Liver (tissue), 9 donors: Measurements from ENCODE around the gene SLC17A3. TPM values are rescaled to one million over a fixed set of nuclear protein-coding genes. Genes with fewer than 3 reads are reported as not detected.
A peak's percentile ranks its signal among the peaks of the same experiment; 100 is the strongest.

ENCODE experiments used
- DNase-seq: peaks from one replicate; pipeline ENCODE4 v3.0.0-alpha.2; 2017; ENCODE audit warnings: low spot score
- H3K27ac ChIP-seq, 2 donors: one replicate each; pipeline ENCODE4 v1.7.0; 2013; ENCODE audit warnings: inconsistent platforms in 2 of 2, low read length in 2 of 2, control low read depth in 1 of 2, low read depth in 1 of 2, mild to moderate bottlenecking in 1 of 2
- H3K27me3 ChIP-seq, 4 donors: one replicate each; pipeline versions ENCODE4 v1.6.1 to v1.7.0; 2013; ENCODE audit warnings: low read length in 3 of 4, inconsistent platforms in 1 of 4, mild to moderate bottlenecking in 1 of 4, moderate library complexity in 1 of 4; ENCODE audit not compliant: control insufficient read depth in 4 of 4, insufficient read depth in 4 of 4
- H3K36me3 ChIP-seq, 4 donors: one replicate each; pipeline versions ENCODE4 v1.6.1 to v1.7.0; 2013; ENCODE audit warnings: low read length in 3 of 4, mild to moderate bottlenecking in 3 of 4, low read depth in 1 of 4, moderate library complexity in 1 of 4; ENCODE audit not compliant: control insufficient read depth in 4 of 4, insufficient read depth in 3 of 4
- H3K4me1 ChIP-seq, 4 donors: one replicate each; pipeline versions ENCODE4 v1.6.1 to v1.7.0; 2013; ENCODE audit warnings: low read length in 3 of 4, mild to moderate bottlenecking in 3 of 4, moderate library complexity in 1 of 4; ENCODE audit not compliant: control insufficient read depth in 4 of 4, insufficient read depth in 4 of 4
- H3K4me3 ChIP-seq, 3 donors: one replicate each; pipeline versions ENCODE4 v1.6.1 to v1.7.0; 2013; ENCODE audit warnings: low read length in 3 of 3, control low read depth in 1 of 3, low read depth in 1 of 3, mild to moderate bottlenecking in 1 of 3
- H3K9ac ChIP-seq, 2 donors: one replicate each; pipeline ENCODE4 v1.7.0; 2013; ENCODE audit warnings: low read length in 2 of 2, mild to moderate bottlenecking in 2 of 2, moderate library complexity in 2 of 2, control low read depth in 1 of 2, low read depth in 1 of 2
- H3K9me3 ChIP-seq, 4 donors: one replicate each; pipeline versions ENCODE4 v1.6.1 to v1.7.0; 2013; ENCODE audit warnings: low read length in 3 of 4; ENCODE audit not compliant: control insufficient read depth in 4 of 4
- ATF3 ChIP-seq: IDR thresholded peaks from 2 replicates; pipeline ENCODE4 v1.6.1; 2016; ENCODE audit warnings: antibody characterized with exemption
- EGR1 ChIP-seq, 2 donors: IDR thresholded peaks; 2 replicates each; pipeline ENCODE4 v1.6.1; 2016 to 2018; ENCODE audit warnings: antibody characterized with exemption in 2 of 2, low read depth in 2 of 2
- FOXA1 ChIP-seq: IDR thresholded peaks from 2 replicates; pipeline ENCODE4 v1.6.1; 2016; ENCODE audit warnings: antibody characterized with exemption
- FOXA2 ChIP-seq: IDR thresholded peaks from 2 replicates; pipeline ENCODE4 v1.6.1; 2016; ENCODE audit warnings: antibody characterized with exemption
- GABPA ChIP-seq, 2 donors: IDR thresholded peaks in 1 of 2; conservative IDR thresholded peaks in 1 of 2; 2 replicates each; pipeline ENCODE4 v1.6.1; 2016; ENCODE audit warnings: antibody characterized with exemption in 2 of 2, mild to moderate bottlenecking in 1 of 2, moderate library complexity in 1 of 2
- HNF4A ChIP-seq, 2 donors: conservative IDR thresholded peaks; 2 replicates each; pipeline ENCODE4 v1.6.1; 2016; ENCODE audit warnings: antibody characterized with exemption in 2 of 2, mild to moderate bottlenecking in 2 of 2
- HNF4G ChIP-seq: IDR thresholded peaks from 2 replicates; pipeline ENCODE4 v1.6.1; 2016; ENCODE audit warnings: antibody characterized with exemption
- JUND ChIP-seq, 2 donors: IDR thresholded peaks; 2 replicates each; pipeline ENCODE4 v1.6.1; 2016; ENCODE audit warnings: antibody characterized with exemption in 2 of 2
- MAX ChIP-seq: IDR thresholded peaks from 2 replicates; pipeline ENCODE4 v1.6.1; 2016; ENCODE audit warnings: antibody characterized with exemption
- NR2F2 ChIP-seq: IDR thresholded peaks from 2 replicates; pipeline ENCODE4 v1.6.1; 2016; ENCODE audit warnings: antibody characterized with exemption
- RAD21 ChIP-seq, 2 donors: IDR thresholded peaks; 2 replicates each; pipeline ENCODE4 v1.6.1; 2016; ENCODE audit warnings: antibody characterized with exemption in 2 of 2, mild to moderate bottlenecking in 2 of 2
- RXRA ChIP-seq, 2 donors: IDR thresholded peaks; 2 replicates each; pipeline ENCODE4 v1.6.1; 2017 to 2018; ENCODE audit warnings: antibody characterized with exemption in 2 of 2, mild to moderate bottlenecking in 1 of 2
- SP1 ChIP-seq: IDR thresholded peaks from 2 replicates; pipeline ENCODE4 v1.6.1; 2018; ENCODE audit warnings: antibody characterized with exemption, mild to moderate bottlenecking
- TAF1 ChIP-seq: conservative IDR thresholded peaks from 2 replicates; pipeline ENCODE4 v1.6.1; 2016; ENCODE audit warnings: antibody characterized with exemption, mild to moderate bottlenecking
- YY1 ChIP-seq: IDR thresholded peaks from 2 replicates; pipeline ENCODE4 v1.6.1; 2016; ENCODE audit warnings: antibody characterized with exemption, mild to moderate bottlenecking
- ZBTB33 ChIP-seq: IDR thresholded peaks from 2 replicates; pipeline ENCODE4 v1.6.1; 2016; ENCODE audit warnings: antibody characterized with exemption
- polyA plus RNA-seq, 2 donors: library from polyadenylated mRNA; stranded (reverse) in 1 of 2; unstranded in 1 of 2; fragments of 200-250 nt in 1 of 2; fragments of >200 nt in 1 of 2; fragmentation: Nextera tagmentation in 1 of 2; extraction: Ambion mirVana in 1 of 2; gene quantifications; one replicate each; pipeline versions ENCODE4 v1.2.1 to v1.2.3, GENCODE V29; 2013 to 2015
- total RNA-seq, 2 donors: library from RNA; depleted of rRNA; stranded (reverse); fragments of >200 nt; gene quantifications; one replicate each; pipeline ENCODE4 v1.2.3, GENCODE V29; 2014
- TF ChIP-seq, protein P1 (sequence below): fragments of 150-350 bp; IDR thresholded peaks from 2 replicates; pipeline ENCODE4 v1.5.1; 2017; ENCODE audit warnings: improper control_type of control experiment, low read depth, low read length; ENCODE audit not compliant: missing input control
- TF ChIP-seq, protein P2 (sequence below): IDR thresholded peaks from 2 replicates; pipeline ENCODE4 v1.6.1; 2016; ENCODE audit warnings: antibody characterized with exemption, mild to moderate bottlenecking
- donor health status: healthy.
- donor health status: healthy.
- donor health status: healthy.
- donor health status: healthy.
- donor health status: healthy.

The SLC17A3 gene
- total and polyA plus RNA-seq, 4 donors = 1.6 to 23.2 (median 10.9) TPM

DNA sequence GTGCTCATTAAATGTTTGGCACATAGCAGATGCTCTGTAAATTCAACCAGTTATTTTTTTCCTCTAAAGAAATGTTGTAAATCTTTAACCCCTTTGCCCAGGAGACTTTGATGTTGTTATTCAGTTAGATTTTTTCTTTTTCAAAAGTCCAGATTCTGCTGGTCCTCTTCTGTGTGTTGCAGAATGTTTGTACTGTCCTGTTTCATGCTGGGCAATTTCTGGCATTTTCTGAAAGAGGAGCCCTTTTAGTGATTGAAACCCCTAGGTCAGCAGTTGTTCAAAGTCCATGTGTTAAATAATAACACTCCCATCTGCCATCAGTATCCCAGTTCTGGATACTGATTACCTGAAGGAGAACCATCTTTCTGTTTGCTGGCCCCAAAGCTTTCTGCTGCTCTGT lies 40.9 kb downstream of the SLC17A3 start:
- TF ChIP-seq HNF4G = peak; percentile 51
- TF ChIP-seq FOXA2 = no peak
- no peak for TF ChIP-seq JUND (IDR thresholded peaks at IDR 0.05)
- TF ChIP-seq RAD21 (IDR thresholded peaks at IDR 0.05) = peak in 1 of 2 donors; percentile 28
- no peak for TF ChIP-seq EGR1 (IDR thresholded peaks at IDR 0.05; ENCODE audit: low read depth in 2 of 2)
- TF ChIP-seq ZBTB33 = no peak
- no peak for TF ChIP-seq YY1
- TF ChIP-seq HNF4A (conservative IDR thresholded peaks at IDR 0.05) = peak; percentile 72 to 79
- TF ChIP-seq NR2F2 = no peak
- TF ChIP-seq, protein P1, sequence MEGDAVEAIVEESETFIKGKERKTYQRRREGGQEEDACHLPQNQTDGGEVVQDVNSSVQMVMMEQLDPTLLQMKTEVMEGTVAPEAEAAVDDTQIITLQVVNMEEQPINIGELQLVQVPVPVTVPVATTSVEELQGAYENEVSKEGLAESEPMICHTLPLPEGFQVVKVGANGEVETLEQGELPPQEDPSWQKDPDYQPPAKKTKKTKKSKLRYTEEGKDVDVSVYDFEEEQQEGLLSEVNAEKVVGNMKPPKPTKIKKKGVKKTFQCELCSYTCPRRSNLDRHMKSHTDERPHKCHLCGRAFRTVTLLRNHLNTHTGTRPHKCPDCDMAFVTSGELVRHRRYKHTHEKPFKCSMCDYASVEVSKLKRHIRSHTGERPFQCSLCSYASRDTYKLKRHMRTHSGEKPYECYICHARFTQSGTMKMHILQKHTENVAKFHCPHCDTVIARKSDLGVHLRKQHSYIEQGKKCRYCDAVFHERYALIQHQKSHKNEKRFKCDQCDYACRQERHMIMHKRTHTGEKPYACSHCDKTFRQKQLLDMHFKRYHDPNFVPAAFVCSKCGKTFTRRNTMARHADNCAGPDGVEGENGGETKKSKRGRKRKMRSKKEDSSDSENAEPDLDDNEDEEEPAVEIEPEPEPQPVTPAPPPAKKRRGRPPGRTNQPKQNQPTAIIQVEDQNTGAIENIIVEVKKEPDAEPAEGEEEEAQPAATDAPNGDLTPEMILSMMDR = no peak
- TF ChIP-seq GABPA (IDR thresholded peaks at IDR 0.05 in 1 of 2, conservative IDR thresholded peaks at IDR 0.05 in 1 of 2) = no peak
- TF ChIP-seq TAF1 = no peak
- no peak for TF ChIP-seq FOXA1
- TF ChIP-seq SP1 = peak; percentile 48
- TF ChIP-seq ATF3 = no peak
- peak in 1 of 2 donors; percentile 27 for TF ChIP-seq RXRA (IDR thresholded peaks at IDR 0.05)
- TF ChIP-seq MAX = no peak
- TF ChIP-seq, protein P2, sequence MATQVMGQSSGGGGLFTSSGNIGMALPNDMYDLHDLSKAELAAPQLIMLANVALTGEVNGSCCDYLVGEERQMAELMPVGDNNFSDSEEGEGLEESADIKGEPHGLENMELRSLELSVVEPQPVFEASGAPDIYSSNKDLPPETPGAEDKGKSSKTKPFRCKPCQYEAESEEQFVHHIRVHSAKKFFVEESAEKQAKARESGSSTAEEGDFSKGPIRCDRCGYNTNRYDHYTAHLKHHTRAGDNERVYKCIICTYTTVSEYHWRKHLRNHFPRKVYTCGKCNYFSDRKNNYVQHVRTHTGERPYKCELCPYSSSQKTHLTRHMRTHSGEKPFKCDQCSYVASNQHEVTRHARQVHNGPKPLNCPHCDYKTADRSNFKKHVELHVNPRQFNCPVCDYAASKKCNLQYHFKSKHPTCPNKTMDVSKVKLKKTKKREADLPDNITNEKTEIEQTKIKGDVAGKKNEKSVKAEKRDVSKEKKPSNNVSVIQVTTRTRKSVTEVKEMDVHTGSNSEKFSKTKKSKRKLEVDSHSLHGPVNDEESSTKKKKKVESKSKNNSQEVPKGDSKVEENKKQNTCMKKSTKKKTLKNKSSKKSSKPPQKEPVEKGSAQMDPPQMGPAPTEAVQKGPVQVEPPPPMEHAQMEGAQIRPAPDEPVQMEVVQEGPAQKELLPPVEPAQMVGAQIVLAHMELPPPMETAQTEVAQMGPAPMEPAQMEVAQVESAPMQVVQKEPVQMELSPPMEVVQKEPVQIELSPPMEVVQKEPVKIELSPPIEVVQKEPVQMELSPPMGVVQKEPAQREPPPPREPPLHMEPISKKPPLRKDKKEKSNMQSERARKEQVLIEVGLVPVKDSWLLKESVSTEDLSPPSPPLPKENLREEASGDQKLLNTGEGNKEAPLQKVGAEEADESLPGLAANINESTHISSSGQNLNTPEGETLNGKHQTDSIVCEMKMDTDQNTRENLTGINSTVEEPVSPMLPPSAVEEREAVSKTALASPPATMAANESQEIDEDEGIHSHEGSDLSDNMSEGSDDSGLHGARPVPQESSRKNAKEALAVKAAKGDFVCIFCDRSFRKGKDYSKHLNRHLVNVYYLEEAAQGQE = no peak
- H3K4me1 ChIP-seq = peaks cover 0 to 37% (median 22%) of the 10 kb centered on the region in 4 donors
- no peaks in the 10 kb centered on the region for H3K27me3 ChIP-seq
- DNase-seq = no peak
- H3K9ac ChIP-seq = no peak overlapping the region
- no peaks in the 10 kb centered on the region for H3K9me3 ChIP-seq
- no peak overlapping the region for H3K27ac ChIP-seq
- H3K4me3 ChIP-seq = no peak overlapping the region
- no peaks in the 10 kb centered on the region for H3K36me3 ChIP-seq
